ENCODE measurements around the gene C4orf54. TPM values are rescaled to one million over a fixed set of nuclear protein-coding genes. Genes with fewer than 3 reads are reported as not detected.

Gene C4orf54
- total RNA-seq (2021; fragmentation: NEBNext Ultra II Directional; extraction: Animal tissue kit (Norgen Biotek cat#: 25700)) = not detected in 2 replicates
- not detected in 2 replicates for polyA plus RNA-seq (2011; rRNA removed)
- not detected for polyA plus RNA-seq (2011; cell fraction: cytosol; rRNA removed)
- polyA plus RNA-seq (2011; cell fraction: nucleus; rRNA removed) = 0.01 TPM
- polyA plus RNA-seq (2012, experiment 1 of 2) = not detected in 4 replicates
- polyA plus RNA-seq (2012, experiment 2 of 2) = not detected
- 0.02 TPM for polyA plus RNA-seq (2013, experiment 1 of 2)
- not detected for polyA plus RNA-seq (2013, experiment 2 of 2)
- not detected in 2 replicates for polyA minus RNA-seq (2011; rRNA and poly(A)+ RNA removed)
- polyA minus RNA-seq (2011; cell fraction: cytosol; rRNA and poly(A)+ RNA removed) = not detected
- polyA minus RNA-seq (2011; cell fraction: nucleus; rRNA and poly(A)+ RNA removed) = 0.10 TPM
- long read RNA-seq, experiment 1 = 0 reads
- long read RNA-seq, experiment 2 = 0 reads

GRCh38 chr4:99657798-99658197, at the start of gene C4orf54:
Gene C4orf54 (minus strand): TSS chr4:99657828. CDS start chr4:99654648, 3,180 bp downstream.
- Histone ChIP-seq H3K23me2 (ENCODE audit: low read depth, low read length) (no peaks in the 10 kb centered on the region), H3K14ac (ENCODE audit: insufficient read length) (no peak within 1 kb of the TSS), H3K18ac (ENCODE audit: extremely low read depth, low read length) (no peak within 1 kb of the TSS), H4K91ac (replicated peaks; ENCODE audit: insufficient read length, low read length) (no peak within 1 kb of the TSS), H3K4me2 (ENCODE audit: insufficient read depth in 1 of 2, low read depth in 2 of 2, low read length in 2 of 2) (no peak within 1 kb of the TSS), H2BK5ac (ENCODE audit: low read depth, low read length) (no peak within 1 kb of the TSS), H3K4me1 (replicated peaks in 1 of 4; ENCODE audit: control insufficient read depth in 3 of 4, insufficient read depth in 4 of 4, low read length in 3 of 4) (peaks cover 0 to 2% (median 0%) of the 10 kb centered on the region in 4 experiments; a peak in 1 of 7 replicates), H2BK12ac (ENCODE audit: low read depth, low read length) (no peak within 1 kb of the TSS), H2AK5ac (ENCODE audit: low read depth, low read length) (no peak within 1 kb of the TSS), H4K8ac (ENCODE audit: extremely low read depth, insufficient read depth, low read length) (no peak within 1 kb of the TSS), H3K79me2 (ENCODE audit: control insufficient read depth in 1 of 2, insufficient read depth in 2 of 2, low read length in 2 of 2) (no peaks in the 10 kb centered on the region), H3K27me3 (replicated peaks in 1 of 4; ENCODE audit: control insufficient read depth in 3 of 4, extremely low read depth in 1 of 4, insufficient read depth in 3 of 4, low read length in 3 of 4) (no peaks in the 10 kb centered on the region), H2AFZ (ENCODE audit: low read length) (no peak within 1 kb of the TSS), H2BK120ac (replicated peaks; ENCODE audit: low read depth, low read length) (no peak within 1 kb of the TSS), H3K9me3 (ENCODE audit: insufficient read depth in 2 of 2, low read depth in 1 of 2, low read length in 1 of 2) (no peaks in the 10 kb centered on the region), H3K9ac (replicated peaks in 1 of 4; ENCODE audit: extremely low read depth in 1 of 4, low read depth in 3 of 4, low read length in 3 of 4) (no peak within 1 kb of the TSS), H3K27ac (ENCODE audit: low read depth, low read length) (no peak within 1 kb of the TSS), H2BK20ac (ENCODE audit: low read length) (no peak within 1 kb of the TSS), H3K4ac (replicated peaks; ENCODE audit: insufficient read length, low read depth, low read length) (no peak within 1 kb of the TSS), H2BK15ac (ENCODE audit: low read length) (no peak within 1 kb of the TSS), H3K36me3 (ENCODE audit: control insufficient read depth in 2 of 4, insufficient read depth in 4 of 4, low read length in 3 of 4) (no peaks in the 10 kb centered on the region), H4K5ac (ENCODE audit: insufficient read length, low read depth, low read length) (no peak within 1 kb of the TSS), H3K23ac (ENCODE audit: insufficient read length) (no peak within 1 kb of the TSS), H3K56ac (replicated peaks; ENCODE audit: insufficient read length, low read depth, low read length) (no peak within 1 kb of the TSS), H3K79me1 (ENCODE audit: low read depth, low read length) (no peaks in the 10 kb centered on the region), H4K20me1 (replicated peaks in 1 of 2; ENCODE audit: control insufficient read depth in 1 of 2, insufficient read depth in 2 of 2, low read length in 2 of 2) (no peaks in the 10 kb centered on the region), H3K4me3 (ENCODE audit: extremely low read depth in 1 of 4, insufficient read depth in 2 of 4, low read depth in 3 of 4, low read length in 4 of 4) (no peak within 1 kb of the TSS)
- POLR2A ChIA-PET (ENCODE audit: partially characterized antibody) = no interaction called here
- DNase-seq (ENCODE audit: low read depth in 1 of 2, low spot score in 2 of 2) (no peak), FAIRE-seq (no peak)
- 79% methylated on average over 1 of the region's 1 CpG; no CpG with 5 or more reads in 1 of the 2 experiments for WGBS, 2 experiments (ENCODE audit: extremely low coverage in 1 of 2, insufficient coverage in 1 of 2, insufficient read length in 1 of 2, insufficient replicate concordance in 2 of 2, low coverage in 1 of 2, low lambda C conversion rate in 2 of 2, missing lambda C conversion rate in 1 of 2)
- CTCF ChIA-PET (ENCODE audit: partially characterized antibody) = interaction anchor here (1.3 to 2.9 kb wide), 2 partner anchors 10 to 151 kb away, joined by 3 to 10 read pairs; no protein-coding TSS in a partner anchor
- TF ChIP-seq USF2 (IDR thresholded peaks at IDR 0.05; ENCODE audit: low read length) = no peak
- no peak for TF ChIP-seq TEAD4 (IDR thresholded peaks at IDR 0.05; ENCODE audit: low read depth, low read length)
- no peak for TF ChIP-seq RXRA (IDR thresholded peaks at IDR 0.05; ENCODE audit: insufficient read depth, low read depth, low read length)
- TF ChIP-seq SIN3A (conservative IDR thresholded peaks at IDR 0.05 in 1 of 2, IDR thresholded peaks at IDR 0.05 in 1 of 2; ENCODE audit: low read depth in 1 of 2, low read length in 2 of 2) = no peak
- no peak for TF ChIP-seq TAF7 (optimal IDR thresholded peaks at IDR 0.05; ENCODE audit: borderline replicate concordance, low read depth, low read length)
- no peak for TF ChIP-seq SP4 (IDR thresholded peaks at IDR 0.05; ENCODE audit: low read length)
- TF ChIP-seq E2F6 (IDR thresholded peaks at IDR 0.05) = no peak
- TF ChIP-seq NRF1 (IDR thresholded peaks at IDR 0.05; ENCODE audit: low read depth, low read length) = no peak
- TF ChIP-seq RNF2 (IDR thresholded peaks at IDR 0.05; ENCODE audit: borderline replicate concordance, low read depth, low read length, missing control alignments, poor library complexity, severe bottlenecking) = no peak
- TF ChIP-seq ASH2L (IDR thresholded peaks at IDR 0.05; ENCODE audit: low read length) = no peak
